OCI-LY7 (cell line): ENCODE measurements around the gene VSIR. TPM values are rescaled to one million over a fixed set of nuclear protein-coding genes. Genes with fewer than 3 reads are reported as not detected.

Experiments
- BruUV-seq: library from RNA; stranded (reverse); fragments of 400-500 nt; replicated peaks from 2 replicates; lab custom pipeline; 2021; lab: Mats Ljungman, UMichigan
- CTCF ChIA-PET: fragments of 300-600 bp; sonication (Branson Sonifier 250); formaldehyde crosslinking; loops from one replicate; lab custom pipeline; 2022; ENCODE audit warnings: antibody characterized with exemption; ENCODE audit not compliant: unreplicated experiment; lab: Charles Lee
- POLR2A ChIA-PET: fragments of 300-600 bp; sonication (Branson Sonifier 250); formaldehyde crosslinking; loops from one replicate; lab custom pipeline; 2022; ENCODE audit warnings: antibody characterized with exemption; lab: Charles Lee
- DNase-seq: peaks from one replicate; pipeline ENCODE4 v3.0.0-alpha.2; 2015; ENCODE audit warnings: low spot score
- H2AFZ ChIP-seq: fragments of 200-600 bp; sonication (generic), shearing (Covaris generic); 2 replicates; pipeline ENCODE4 v1.6.1; 2014; ENCODE audit warnings: mild to moderate bottlenecking, antibody characterized with exemption, low read length, moderate library complexity
- H3K27ac ChIP-seq: fragments of 200-600 bp; sonication (generic); 2 replicates; pipeline ENCODE4 v1.5.1; 2014; ENCODE audit warnings: mixed run types, low read depth, mild to moderate bottlenecking, moderate library complexity, low read length, inconsistent platforms; ENCODE audit not compliant: poor library complexity, severe bottlenecking
- H3K36me3 ChIP-seq: fragments of 200-600 bp; sonication (generic); 2 replicates; pipeline ENCODE4 v1.6.1; 2014; ENCODE audit warnings: mild to moderate bottlenecking, antibody characterized with exemption, low read length, moderate library complexity, mixed read lengths; ENCODE audit not compliant: insufficient read depth
- H3K4me1 ChIP-seq: fragments of 200-600 bp; sonication (generic); 2 replicates; pipeline ENCODE4 v1.5.1; 2014; ENCODE audit warnings: mild to moderate bottlenecking, low read length; ENCODE audit not compliant: insufficient read depth, poor library complexity, severe bottlenecking
- H3K4me2 ChIP-seq: fragments of 200-600 bp; sonication (generic); 2 replicates; pipeline ENCODE4 v1.6.1; 2014; ENCODE audit warnings: mild to moderate bottlenecking, low read length
- H3K4me3 ChIP-seq: fragments of 200-600 bp; sonication (generic); 2 replicates; pipeline ENCODE4 v1.5.1; 2014; ENCODE audit warnings: mild to moderate bottlenecking, low read depth, low read length; ENCODE audit not compliant: poor library complexity, severe bottlenecking
- H3K79me2 ChIP-seq: fragments of 200-600 bp; sonication (generic); 2 replicates; pipeline ENCODE4 v1.6.1; 2016; ENCODE audit warnings: low read depth, mild to moderate bottlenecking, low read length, moderate library complexity, mixed read lengths; ENCODE audit not compliant: insufficient read depth
- H3K9me2 ChIP-seq: fragments of 200-600 bp; sonication (generic); 2 replicates; pipeline ENCODE4 v1.6.1; 2016; ENCODE audit warnings: mild to moderate bottlenecking, low read length, mixed read lengths; ENCODE audit not compliant: insufficient read depth
- H3K9me3 ChIP-seq: fragments of 200-600 bp; sonication (generic); 2 replicates; pipeline ENCODE4 v1.6.1; 2014; ENCODE audit warnings: mild to moderate bottlenecking, mixed run types, low read length, mixed read lengths
- H4K20me1 ChIP-seq: fragments of 200-600 bp; sonication (generic); 2 replicates; pipeline ENCODE4 v1.6.1; 2014; ENCODE audit warnings: mild to moderate bottlenecking, antibody characterized with exemption, low read length, moderate library complexity, mixed read lengths; ENCODE audit not compliant: insufficient read depth
- CTCF ChIP-seq: fragments of 200-600 bp; sonication (generic); conservative IDR thresholded peaks from 2 replicates; pipeline ENCODE4 v1.5.1; 2014; ENCODE audit warnings: mild to moderate bottlenecking, antibody characterized with exemption, low read length, moderate library complexity, mixed read lengths
- EZH2phosphoT487 ChIP-seq: fragments of 200-600 bp; sonication (generic); IDR thresholded peaks from 2 replicates; pipeline ENCODE4 v1.6.1; 2018; ENCODE audit warnings: low read depth, borderline replicate concordance, mild to moderate bottlenecking, mixed run types, antibody characterized with exemption, low read length, moderate library complexity, mixed read lengths
- intact Hi-C: fragments of 100-400 bp; cut with micrococcal nuclease; formaldehyde crosslinking; loops from one replicate; pipeline ENCODE4 v1.10.0; 2022; ENCODE audit not compliant: unreplicated experiment
- total RNA-seq, 2 experiments: library from RNA; depleted of rRNA in 1 of 2; stranded (reverse); fragments of >200 nt in 1 of 2; shearing (Covaris generic) in 1 of 2; gene quantifications; 2 replicates each; pipeline ENCODE4 v1.2.3, GENCODE V29; 2014 to 2022

VSIR gene
- total RNA-seq, 2 experiments from 2014 or later: 2.2 to 9.0 TPM

GRCh38 chr10:71727105-71727737 lies 46.1 kb downstream of the VSIR start:
- CTCF ChIA-PET: interaction anchor here (0.8 to 1.3 kb wide), 4 partner anchors 22 to 85 kb away, joined by 3 to 5 read pairs (median 3); no protein-coding TSS in a partner anchor

GRCh38 chr10:71726580-71727104 lies 46.7 kb downstream of the VSIR start:
- TF ChIP-seq EZH2phosphoT487: no peak
- TF ChIP-seq CTCF: no peak
- Histone ChIP-seq H2AFZ (peak overlapping the region; percentile 69; the same call in 1 of the 2 replicates), H3K79me2 (no peaks in the 10 kb centered on the region), H4K20me1 (no peaks in the 10 kb centered on the region), H3K4me3 (peak overlapping the region; percentile 1), H3K9me3 (no peaks in the 10 kb centered on the region), H3K27ac (peak overlapping the region; percentile 95), H3K4me1 (peaks cover 55% of the 10 kb centered on the region), H3K9me2 (no peaks in the 10 kb centered on the region), H3K4me2 (peak overlapping the region; percentile 91), H3K36me3 (no peaks in the 10 kb centered on the region)
- ChIA-PET CTCF (interaction anchor here (0.8 to 2.0 kb wide), 5 partner anchors 10 to 85 kb away, joined by 3 to 6 read pairs (median 3); partner anchors contain the start of gene VSIR), POLR2A (interaction anchor here (0.9 to 1.1 kb wide), 2 partner anchors 31 to 41 kb away, joined by 3 to 4 read pairs; no protein-coding TSS in a partner anchor)
- DNase-seq: no peak
- BruUV-seq: no TSS peak
- intact Hi-C loops: loop anchor here (1.0 to 10.0 kb wide), 5 partner anchors 22 to 168 kb away; partner anchors contain the start of gene VSIR

More at GRCh38 chr10:71727105-71727737, 46.1 kb downstream of the VSIR start:
- Histone ChIP-seq H3K9me3 (no peaks in the 10 kb centered on the region), H3K4me2 (peak overlapping the region; percentile 91), H3K27ac (peak overlapping the region; percentile 95), H3K9me2 (no peaks in the 10 kb centered on the region), H3K79me2 (no peaks in the 10 kb centered on the region), H4K20me1 (no peaks in the 10 kb centered on the region), H3K4me1 (peaks cover 55% of the 10 kb centered on the region), H2AFZ (peak overlapping the region; percentile 69; the same call in 1 of the 2 replicates), H3K4me3 (peak overlapping the region; percentile 56), H3K36me3 (no peaks in the 10 kb centered on the region)
- TF ChIP-seq EZH2phosphoT487: no peak
- no peak; the same call in 1 of the 2 replicates for TF ChIP-seq CTCF
- intact Hi-C loops: loop anchor here (1.0 to 10.0 kb wide), 3 partner anchors 21 to 168 kb away; no protein-coding TSS in a partner anchor
- POLR2A ChIA-PET: interaction anchor here (0.9 to 1.1 kb wide), 2 partner anchors 30 to 40 kb away, joined by 3 to 4 read pairs; no protein-coding TSS in a partner anchor
- no TSS peak for BruUV-seq
- DNase-seq: peak; percentile 84
